Lung (tissue), 12 donors: ENCODE results near the gene RGS19. TPM values are rescaled to one million over a fixed set of nuclear protein-coding genes. Genes with fewer than 3 reads are reported as not detected.

Experiments
- ATAC-seq: fragments of 200-7000 bp; cut with Tn5 transposase; one replicate; pipeline ENCODE4 v1.9.1; 2020; ENCODE audit warnings: moderate number of reproducible peaks; ENCODE audit not compliant: insufficient read depth, low FRiP score
- DNase-seq, 3 donors: peaks; one replicate each; pipeline ENCODE4 v3.0.0-alpha.2; 2013 to 2017
- H3K27ac ChIP-seq, 2 donors: one replicate each; pipeline ENCODE4 v1.5.1; 2013; ENCODE audit warnings: mild to moderate bottlenecking in 2 of 2, moderate library complexity in 2 of 2, control low read depth in 1 of 2, inconsistent platforms in 1 of 2, low read depth in 1 of 2, low read length in 1 of 2
- H3K27me3 ChIP-seq, 3 donors: one replicate each; pipeline ENCODE4 v1.5.1; 2013; ENCODE audit warnings: low read length in 2 of 3; ENCODE audit not compliant: control insufficient read depth in 3 of 3, insufficient read depth in 3 of 3
- H3K36me3 ChIP-seq, 4 donors: one replicate each; pipeline ENCODE4 v1.5.1; 2013; ENCODE audit warnings: low read length in 4 of 4, mild to moderate bottlenecking in 1 of 4, moderate library complexity in 1 of 4; ENCODE audit not compliant: control insufficient read depth in 4 of 4, insufficient read depth in 4 of 4
- H3K4me1 ChIP-seq, 5 donors: one replicate each; pipeline ENCODE4 v1.5.1; 2013; ENCODE audit warnings: low read length in 5 of 5, mild to moderate bottlenecking in 2 of 5, moderate library complexity in 1 of 5; ENCODE audit not compliant: control insufficient read depth in 5 of 5, insufficient read depth in 5 of 5
- H3K4me3 ChIP-seq: one replicate; pipeline ENCODE4 v1.5.1; 2013; ENCODE audit warnings: mild to moderate bottlenecking, control low read depth, moderate library complexity
- H3K9ac ChIP-seq, 2 donors: one replicate each; pipeline ENCODE4 v1.5.1; 2013; ENCODE audit warnings: low read length in 2 of 2, control low read depth in 1 of 2; ENCODE audit not compliant: insufficient read depth in 1 of 2
- H3K9me3 ChIP-seq, 4 donors: one replicate each; pipeline ENCODE4 v1.5.1; 2013; ENCODE audit warnings: low read length in 3 of 4, mild to moderate bottlenecking in 1 of 4, moderate library complexity in 1 of 4; ENCODE audit not compliant: control insufficient read depth in 4 of 4, insufficient read depth in 3 of 4
- CTCF ChIP-seq: IDR thresholded peaks from 2 replicates; pipeline ENCODE4 v1.5.1; 2012; ENCODE audit warnings: mild to moderate bottlenecking; ENCODE audit errors: control extremely low read depth, extremely low read depth
- WGBS, 2 donors: extraction: QIAGEN DNeasy Blood & Tissue Kit; methylation state at CpG; one replicate each; pipeline ENCODE4 v1.1.7; 2013; 5-methylcytosine and 5-hydroxymethylcytosine counted together
- polyA plus RNA-seq, 2 donors: library from polyadenylated mRNA; stranded (reverse); fragments of 200-250 nt; gene quantifications; one replicate each; pipeline ENCODE4 v1.2.1, GENCODE V29; 2013
- total RNA-seq, 2 donors: library from RNA; depleted of rRNA in 1 of 2; stranded (reverse); fragments of >200 nt in 1 of 2; gene quantifications; one replicate each; pipeline ENCODE4 v1.2.1, GENCODE V29; 2014 to 2021
- donor health status: control.
- donor health status: control.
- donor health status: Bipolar disorder and iron deficiency.
- donor health status: healthy.
- donor health status: DM: yes; HTN: yes; CAD: no.

The RGS19 gene
- total and polyA plus RNA-seq, 4 donors, result 15.1 to 99.0 (median 35.1) TPM

- DNase-seq, result no peak
- Histone ChIP-seq H3K4me3 (no peak overlapping the region), H3K4me1 (no peaks in the 10 kb centered on the region), H3K36me3 (peaks cover 18 to 82% (median 41%) of the 10 kb centered on the region in 4 donors), H3K27ac (no peak overlapping the region), H3K9me3 (no peaks in the 10 kb centered on the region), H3K9ac (no peak overlapping the region), H3K27me3 (no peaks in the 10 kb centered on the region)
- no peak for TF ChIP-seq CTCF
- 96 to 98% methylated on average over 38 of the region's 38 CpGs for WGBS, 2 donors
- no peak for ATAC-seq
Measured at GRCh38 chr20:64029293-64030117, 49.8 kb downstream of the RGS19 start.

- Histone ChIP-seq H3K4me3 (no peak overlapping the region), H3K27me3 (no peaks in the 10 kb centered on the region), H3K9me3 (no peaks in the 10 kb centered on the region), H3K9ac (no peak overlapping the region), H3K27ac (no peak overlapping the region), H3K4me1 (no peaks in the 10 kb centered on the region), H3K36me3 (peaks cover 29 to 84% (median 44%) of the 10 kb centered on the region in 4 donors)
- 95 to 96% methylated on average over 24 of the region's 24 CpGs for WGBS, 2 donors
- TF ChIP-seq CTCF, result no peak
- DNase-seq (no peak), ATAC-seq (no peak)
Measured at GRCh38 chr20:64027981-64028685, 51.2 kb downstream of the RGS19 start.

GRCh38 chr20:64025826-64026412 is 53.4 kb downstream of the RGS19 start:
- WGBS, 2 donors, result 95 to 96% methylated on average over 29 of the region's 29 CpGs
- Histone ChIP-seq H3K4me3 (no peak overlapping the region), H3K27me3 (no peaks in the 10 kb centered on the region), H3K9me3 (peaks cover 0 to 2% (median 0%) of the 10 kb centered on the region in 4 donors), H3K36me3 (peaks cover 33 to 80% (median 44%) of the 10 kb centered on the region in 4 donors), H3K27ac (no peak overlapping the region), H3K9ac (no peak overlapping the region), H3K4me1 (no peaks in the 10 kb centered on the region)
- no peak for TF ChIP-seq CTCF
- DNase-seq (no peak), ATAC-seq (no peak)
